ENCODE results near the gene ABHD12B.

DNA sequence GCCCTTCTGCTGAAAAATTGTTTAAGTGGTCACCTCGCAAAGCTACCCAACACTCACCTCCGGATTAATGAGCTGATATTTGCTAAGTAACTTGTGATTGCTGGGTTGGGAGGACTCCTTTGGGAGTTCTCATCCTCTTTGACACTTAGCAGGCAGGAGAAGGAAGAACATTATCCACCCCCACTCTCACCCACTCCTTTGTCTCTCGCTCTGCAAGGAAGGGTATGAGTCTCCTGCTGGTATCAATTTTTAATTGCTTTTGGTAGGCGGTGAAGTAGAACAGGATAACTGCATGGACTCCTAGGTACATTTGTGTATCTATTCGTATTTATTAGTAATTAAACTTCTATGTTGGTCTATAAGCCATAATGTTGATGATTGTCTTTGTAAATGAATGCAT lies 6.9 kb upstream of the ABHD12B start:
- no peak for TF ChIP-seq GATA2 (IDR thresholded peaks at IDR 0.05; ENCODE audit: low read depth, low read length)
- TF ChIP-seq GATA3 (IDR thresholded peaks at IDR 0.05; ENCODE audit: low read depth, low read length) = no peak
